GM12878 (cell line): ENCODE results near the gene MYO6. TPM values are rescaled to one million over a fixed set of nuclear protein-coding genes. Genes with fewer than 3 reads are reported as not detected.
A peak's percentile ranks its signal among the peaks of the same experiment; 100 is the strongest.

Experiments
- ATAC-seq: fragments of 200-7000 bp; cut with Tn5 transposase; 3 replicates; pipeline ENCODE4 v1.9.1; 2020; ENCODE audit warnings: mild to moderate bottlenecking, moderate library complexity
- BruUV-seq: library from RNA; stranded (reverse); fragments of 400-500 nt; replicated peaks from 2 replicates; lab custom pipeline; 2021; lab: Mats Ljungman, UMichigan
- CTCF ChIA-PET: fragments of 300-600 bp; sonication (Branson Sonifier 250); formaldehyde crosslinking; extraction: SDS; loops from one replicate; lab custom pipeline; 2021; ENCODE audit warnings: inconsistent platforms; lab: Yijun Ruan, JAX
- POLR2A ChIA-PET: fragments of 350-600 bp; formaldehyde crosslinking; extraction: SDS; loops from one replicate; lab custom pipeline; 2021; ENCODE audit warnings: inconsistent platforms; lab: Charles Lee
- RAD21 ChIA-PET: fragments of 300-600 bp; sonication (Branson Sonifier 250); formaldehyde crosslinking; loops from one replicate; lab custom pipeline; 2023; ENCODE audit warnings: antibody characterized with exemption; ENCODE audit not compliant: unreplicated experiment; lab: Charles Lee
- SMC1A ChIA-PET: fragments of 300-600 bp; sonication (Branson Sonifier 250); formaldehyde crosslinking; loops from one replicate; lab custom pipeline; 2023; ENCODE audit not compliant: unreplicated experiment, uncharacterized antibody; lab: Charles Lee
- DNase-seq: peaks from one replicate; pipeline ENCODE4 v3.0.0-alpha.2; 2011; ENCODE audit warnings: low read depth, low spot score
- FAIRE-seq: peaks from 3 replicates; lab custom pipeline; 2011; peaks lifted over from hg19 to GRCh38; lab: Jason Lieb, UNC
- H2AFZ ChIP-seq: 2 replicates; pipeline ENCODE4 v1.6.0; 2011; ENCODE audit warnings: low read depth, low read length, control low read depth; ENCODE audit not compliant: control insufficient read depth
- H3K27ac ChIP-seq: 2 replicates; pipeline ENCODE4 v1.5.1; 2011; ENCODE audit warnings: control low read depth; ENCODE audit not compliant: control insufficient read depth, insufficient read depth
- H3K27me3 ChIP-seq, 2 experiments: replicated peaks in 1 of 2; 2 replicates each; pipeline versions ENCODE4 v1.6.0 to v1.6.1; 2011; ENCODE audit warnings: low read length in 1 of 2; ENCODE audit not compliant: control insufficient read depth in 2 of 2, insufficient read depth in 2 of 2
- H3K36me3 ChIP-seq, 2 experiments: 2 replicates each; pipeline ENCODE4 v1.5.1; 2011; ENCODE audit warnings: low read length in 1 of 2; ENCODE audit not compliant: control insufficient read depth in 2 of 2, insufficient read depth in 2 of 2
- H3K4me1 ChIP-seq: 2 replicates; pipeline ENCODE4 v1.6.1; 2011; ENCODE audit warnings: mild to moderate bottlenecking, low read length, moderate library complexity, mixed read lengths; ENCODE audit not compliant: control insufficient read depth, insufficient read depth
- H3K4me2 ChIP-seq: 2 replicates; pipeline ENCODE4 v1.6.0; 2011; ENCODE audit warnings: control low read depth; ENCODE audit not compliant: control insufficient read depth, insufficient read depth
- H3K4me3 ChIP-seq: fragments of 200-600 bp; sonication (generic); 2 replicates; pipeline ENCODE4 v1.5.1; 2016
- H3K79me2 ChIP-seq: 2 replicates; pipeline ENCODE4 v1.6.0; 2011; ENCODE audit warnings: low read length; ENCODE audit not compliant: control insufficient read depth, insufficient read depth
- H3K9ac ChIP-seq: 2 replicates; pipeline ENCODE4 v1.8.0; 2011; ENCODE audit warnings: low read length, control low read depth, mixed read lengths; ENCODE audit not compliant: control insufficient read depth, insufficient read depth
- H3K9me3 ChIP-seq: replicated peaks from 3 replicates; pipeline ENCODE4 v1.5.1; 2011; ENCODE audit warnings: mild to moderate bottlenecking, low read length; ENCODE audit not compliant: control insufficient read depth, insufficient read depth
- H4K20me1 ChIP-seq: 2 replicates; pipeline ENCODE4 v1.6.0; 2011; ENCODE audit not compliant: control insufficient read depth, insufficient read depth
- HCFC1 ChIP-seq: fragments of 150-350 bp; IDR thresholded peaks from 2 replicates; pipeline ENCODE4 v1.6.1; 2014; ENCODE audit warnings: low read length
- HDGF ChIP-seq: fragments of 450-650 bp; IDR thresholded peaks from 2 replicates; pipeline ENCODE4 v1.6.1; 2016; ENCODE audit warnings: antibody characterized with exemption
- KDM1A ChIP-seq: fragments of 200-600 bp; sonication (generic); IDR thresholded peaks from 2 replicates; pipeline ENCODE4 v1.6.1; 2016; ENCODE audit warnings: borderline replicate concordance
- MEF2B ChIP-seq: fragments of 450-650 bp; IDR thresholded peaks from 2 replicates; pipeline ENCODE4 v1.6.1; 2018; ENCODE audit warnings: mild to moderate bottlenecking, moderate library complexity; ENCODE audit not compliant: partially characterized antibody, poor library complexity, severe bottlenecking
- NR2F1 ChIP-seq: fragments of 450-650 bp; conservative IDR thresholded peaks from 2 replicates; pipeline ENCODE4 v1.6.1; 2017; ENCODE audit warnings: mild to moderate bottlenecking
- POLR2A ChIP-seq: IDR thresholded peaks from 2 replicates; pipeline ENCODE4 v1.6.1; 2011; ENCODE audit warnings: low read depth, mild to moderate bottlenecking, low read length
- WGBS: methylation state at CpG from one replicate; pipeline ENCODE4 v1.1.6; 2016; ENCODE audit warnings: low lambda C conversion rate; ENCODE audit not compliant: insufficient replicate concordance, insufficient coverage; ENCODE audit errors: missing lambda C conversion rate; 5-methylcytosine and 5-hydroxymethylcytosine counted together
- in situ Hi-C: fragments of 300-500 bp; cut with MboI; formaldehyde crosslinking; loops from 9 replicates; pipeline ENCODE4 v1.14.3; 2018; ENCODE audit warnings: mixed read lengths
- intact Hi-C: fragments of 100-400 bp; cut with micrococcal nuclease; formaldehyde crosslinking; loops from one replicate; pipeline ENCODE4 v1.14.2; 2022; ENCODE audit not compliant: unreplicated experiment
- polyA plus RNA-seq, 11 experiments: library from polyadenylated mRNA; depleted of rRNA in 4 of 11; unstranded in 6 of 11; stranded (reverse) in 5 of 11; fragments of >200 nt; fragmentation: Nextera tagmentation in 4 of 11; fragmentation: Illumina TruSeq in 1 of 11; extraction: Ambion mirVana in 4 of 11; extraction: Trizol in 1 of 11; gene quantifications; 1 replicate in 1 of 11; 2 replicates in 10 of 11; pipeline versions ENCODE4 v1.2.1 to v1.2.3, GENCODE V29; 2011 to 2016; ENCODE audit warnings: inconsistent platforms in 2 of 11, missing spikeins in 2 of 11, low read depth in 1 of 11
- total RNA-seq, 4 experiments: library from RNA; depleted of rRNA in 3 of 4; stranded (reverse); fragments of >200 nt in 3 of 4; fragmentation: Illumina TruSeq in 1 of 4; extraction: Trizol in 1 of 4; gene quantifications; 2 replicates each; pipeline versions ENCODE4 v1.2.1 to v1.2.3, GENCODE V29; 2013 to 2021
- TF ChIP-seq, protein P1 (sequence below): IDR thresholded peaks from 2 replicates; pipeline ENCODE4 v1.6.1; 2011; ENCODE audit warnings: borderline replicate concordance, low read depth, mild to moderate bottlenecking, moderate library complexity, mixed read lengths, low read length; ENCODE audit not compliant: insufficient read depth; ENCODE audit errors: extremely low read length
- TF ChIP-seq, protein P2 (sequence below): fragments of 450-650 bp; formaldehyde crosslinking; IDR thresholded peaks from 2 replicates; pipeline ENCODE4 v1.4.0; 2020; ENCODE audit warnings: mild to moderate bottlenecking, moderate library complexity

The MYO6 gene
- total and polyA plus RNA-seq, 10 of the 15 experiments (the other 5 are each of a cell fraction or from before 2014, with no cell fraction given), result 7.9 to 30.4 (median 16.8) TPM

DNA sequence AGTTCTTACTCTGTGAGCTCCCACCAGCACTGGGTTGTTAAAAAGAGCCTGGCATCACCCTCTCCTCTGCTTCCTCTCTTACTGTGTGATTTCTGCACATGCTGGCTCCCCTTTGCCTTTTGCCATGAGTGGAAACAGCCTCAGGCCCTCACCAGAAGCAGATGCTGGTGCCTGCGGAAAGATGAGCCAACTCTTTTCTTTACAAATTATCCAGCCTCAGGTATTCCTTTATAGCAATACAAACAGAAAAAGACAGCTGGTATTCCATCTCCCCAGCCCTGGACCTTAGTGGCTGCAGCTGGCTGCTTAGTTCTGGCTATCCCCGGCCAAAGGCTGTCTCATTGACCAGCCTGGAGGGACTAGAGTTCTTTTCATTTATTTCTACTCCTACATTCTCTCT lies 194.3 kb downstream of the MYO6 start:
- 92% methylated on average over 2 of the region's 2 CpGs for WGBS
- Histone ChIP-seq H4K20me1 (no peaks in the 10 kb centered on the region), H3K4me1 (no peaks in the 10 kb centered on the region; the same call in 1 of the 2 replicates), H3K4me2 (no peak overlapping the region), H3K4me3 (no peak overlapping the region), H3K27ac (no peak overlapping the region), H3K79me2 (no peaks in the 10 kb centered on the region), H3K27me3 (no peaks in the 10 kb centered on the region), H3K9ac (no peak overlapping the region), H2AFZ (no peak overlapping the region), H3K36me3 (no peaks in the 10 kb centered on the region), H3K9me3 (no peaks in the 10 kb centered on the region)
- DNase-seq, result no peak
- ChIA-PET RAD21 (interaction anchor here (0.8 kb wide), 1 partner anchor 10 kb away, joined by 4 read pairs; no protein-coding TSS in a partner anchor), CTCF (interaction anchor here (8.0 kb wide), 1 partner anchor 10 kb away, joined by 62 read pairs; no protein-coding TSS in a partner anchor), SMC1A (no interaction called here), POLR2A (no interaction called here)
- in situ Hi-C loops (loop anchor here (25.0 kb wide), 1 partner anchor 919 kb away; no protein-coding TSS in a partner anchor), intact Hi-C loops (no loop called here)
- no peak for ATAC-seq
- FAIRE-seq, result no peak
- BruUV-seq, result no TSS peak
- TF ChIP-seq NR2F1 (no peak), HDGF (no peak)
- TF ChIP-seq, protein P1, sequence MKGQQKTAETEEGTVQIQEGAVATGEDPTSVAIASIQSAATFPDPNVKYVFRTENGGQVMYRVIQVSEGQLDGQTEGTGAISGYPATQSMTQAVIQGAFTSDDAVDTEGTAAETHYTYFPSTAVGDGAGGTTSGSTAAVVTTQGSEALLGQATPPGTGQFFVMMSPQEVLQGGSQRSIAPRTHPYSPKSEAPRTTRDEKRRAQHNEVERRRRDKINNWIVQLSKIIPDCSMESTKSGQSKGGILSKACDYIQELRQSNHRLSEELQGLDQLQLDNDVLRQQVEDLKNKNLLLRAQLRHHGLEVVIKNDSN, result no peak

DNA sequence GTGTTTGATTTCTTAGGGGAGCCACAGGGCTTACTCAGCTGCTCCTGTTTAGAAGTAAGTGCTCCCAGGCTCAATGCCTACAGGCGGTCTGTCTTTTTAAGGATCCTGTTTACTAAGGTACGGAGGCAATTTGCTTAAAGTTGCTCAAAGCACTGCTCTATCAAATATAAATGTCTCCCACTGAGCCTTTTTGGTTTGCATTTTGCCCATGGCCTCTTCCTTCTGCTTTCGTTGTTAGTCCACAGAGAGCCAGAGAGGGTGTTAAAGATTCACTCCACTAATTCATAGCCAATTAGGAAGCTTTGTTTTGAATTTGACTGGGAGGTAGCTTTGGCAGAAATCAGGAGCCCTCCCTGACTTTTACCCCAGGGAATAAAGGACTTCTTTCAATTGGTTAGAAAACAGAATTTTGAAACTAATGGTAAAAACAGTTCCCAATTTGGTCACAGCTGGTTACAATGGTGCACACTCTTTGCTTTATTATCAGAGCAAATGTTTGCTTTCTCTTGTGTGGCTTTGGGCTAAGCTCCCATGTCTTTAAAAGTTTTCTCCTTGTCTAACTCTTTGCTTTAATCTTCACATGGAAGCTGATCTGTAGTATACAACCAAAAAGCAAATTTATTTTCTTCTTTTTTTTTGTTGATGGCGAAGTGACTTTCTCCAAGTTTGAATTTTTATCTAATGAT lies 197.2 kb downstream of the MYO6 start:
- H3K27ac ChIP-seq, result no peak overlapping the region
- DNase-seq, result peak; percentile 19
- H3K4me1 ChIP-seq, result no peaks in the 10 kb centered on the region; the same call in 1 of the 2 replicates
- 0% methylated on average over 4 of the region's 4 CpGs for WGBS
- H3K36me3 ChIP-seq, result no peaks in the 10 kb centered on the region
- no peak overlapping the region for H3K4me3 ChIP-seq
- FAIRE-seq, result peak; percentile 61
- H3K27me3 ChIP-seq, result no peaks in the 10 kb centered on the region
- no peaks in the 10 kb centered on the region for H3K9me3 ChIP-seq
- no TSS peak for BruUV-seq
- ChIA-PET RAD21 (interaction anchor here (1.0 to 1.2 kb wide), 2 partner anchors 10 to 53 kb away, joined by 3 to 4 read pairs; no protein-coding TSS in a partner anchor), POLR2A (no interaction called here)
- no peak overlapping the region for H3K9ac ChIP-seq
- H4K20me1 ChIP-seq, result no peaks in the 10 kb centered on the region
- H2AFZ ChIP-seq, result peak overlapping the region; percentile 33; the same call in 1 of the 2 replicates
- no peak overlapping the region; the same call in 1 of the 2 replicates for H3K4me2 ChIP-seq
- peak; percentile 77 for ATAC-seq
- TF ChIP-seq POLR2A (no peak), HCFC1 (no peak), MEF2B (peak; percentile 57), KDM1A (no peak)
- TF ChIP-seq, protein P2, sequence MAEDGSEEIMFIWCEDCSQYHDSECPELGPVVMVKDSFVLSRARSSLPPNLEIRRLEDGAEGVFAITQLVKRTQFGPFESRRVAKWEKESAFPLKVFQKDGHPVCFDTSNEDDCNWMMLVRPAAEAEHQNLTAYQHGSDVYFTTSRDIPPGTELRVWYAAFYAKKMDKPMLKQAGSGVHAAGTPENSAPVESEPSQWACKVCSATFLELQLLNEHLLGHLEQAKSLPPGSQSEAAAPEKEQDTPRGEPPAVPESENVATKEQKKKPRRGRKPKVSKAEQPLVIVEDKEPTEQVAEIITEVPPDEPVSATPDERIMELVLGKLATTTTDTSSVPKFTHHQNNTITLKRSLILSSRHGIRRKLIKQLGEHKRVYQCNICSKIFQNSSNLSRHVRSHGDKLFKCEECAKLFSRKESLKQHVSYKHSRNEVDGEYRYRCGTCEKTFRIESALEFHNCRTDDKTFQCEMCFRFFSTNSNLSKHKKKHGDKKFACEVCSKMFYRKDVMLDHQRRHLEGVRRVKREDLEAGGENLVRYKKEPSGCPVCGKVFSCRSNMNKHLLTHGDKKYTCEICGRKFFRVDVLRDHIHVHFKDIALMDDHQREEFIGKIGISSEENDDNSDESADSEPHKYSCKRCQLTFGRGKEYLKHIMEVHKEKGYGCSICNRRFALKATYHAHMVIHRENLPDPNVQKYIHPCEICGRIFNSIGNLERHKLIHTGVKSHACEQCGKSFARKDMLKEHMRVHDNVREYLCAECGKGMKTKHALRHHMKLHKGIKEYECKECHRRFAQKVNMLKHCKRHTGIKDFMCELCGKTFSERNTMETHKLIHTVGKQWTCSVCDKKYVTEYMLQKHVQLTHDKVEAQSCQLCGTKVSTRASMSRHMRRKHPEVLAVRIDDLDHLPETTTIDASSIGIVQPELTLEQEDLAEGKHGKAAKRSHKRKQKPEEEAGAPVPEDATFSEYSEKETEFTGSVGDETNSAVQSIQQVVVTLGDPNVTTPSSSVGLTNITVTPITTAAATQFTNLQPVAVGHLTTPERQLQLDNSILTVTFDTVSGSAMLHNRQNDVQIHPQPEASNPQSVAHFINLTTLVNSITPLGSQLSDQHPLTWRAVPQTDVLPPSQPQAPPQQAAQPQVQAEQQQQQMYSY, result no peak
- TF ChIP-seq, all 136 proteins: peak for 1
- intact Hi-C loops, result no loop called here
- no peaks in the 10 kb centered on the region for H3K79me2 ChIP-seq
- ChIA-PET CTCF (interaction anchor here (0.9 to 8.0 kb wide), 5 partner anchors 13 to 440 kb away, joined by 3 to 62 read pairs (median 4); no protein-coding TSS in a partner anchor), SMC1A (interaction anchor here (0.9 to 2.3 kb wide), 4 partner anchors 11 to 390 kb away, joined by 3 to 19 read pairs (median 4); no protein-coding TSS in a partner anchor)
- in situ Hi-C loops, result loop anchor here (25.0 kb wide), 1 partner anchor 916 kb away; no protein-coding TSS in a partner anchor
